Measurements from ENCODE around the gene HAPLN2.

Gene HAPLN2

GRCh38 chr1:156590326-156591180 lies 28.7 kb upstream of the HAPLN2 start:
- H2BK12ac ChIP-seq (ENCODE audit: low read length) = no peak overlapping the region
- H4K91ac ChIP-seq (ENCODE audit: low read depth, low read length) = no peak overlapping the region
- H3K27ac ChIP-seq (ENCODE audit: low read depth, low read length) = no peak overlapping the region
- no peaks in the 10 kb centered on the region for H3K27me3 ChIP-seq (ENCODE audit: insufficient read depth, low read length)
- no peak overlapping the region for H2BK120ac ChIP-seq (ENCODE audit: insufficient read depth, low read length, poor library complexity)
- no peaks in the 10 kb centered on the region for H3K9me3 ChIP-seq (ENCODE audit: insufficient read depth, low read depth, low read length)
- no peak overlapping the region for H3K18ac ChIP-seq (ENCODE audit: low read length)
- H4K12ac ChIP-seq (ENCODE audit: low read depth, low read length) = no peak overlapping the region
- peaks cover 21 to 22% of the 10 kb centered on the region in 2 experiments for H3K36me3 ChIP-seq (ENCODE audit: control insufficient read depth in 1 of 2, insufficient read depth in 2 of 2, low read length in 2 of 2)
- peaks cover 6% of the 10 kb centered on the region for H3K79me1 ChIP-seq (ENCODE audit: low read length)
- H3K4me3 ChIP-seq (ENCODE audit: low read depth, low read length) = no peak overlapping the region
- H3K9ac ChIP-seq (ENCODE audit: low read length) = no peak overlapping the region
- H3K4me2 ChIP-seq (ENCODE audit: low read length) = no peak overlapping the region
- peaks cover 6% of the 10 kb centered on the region for H3K79me2 ChIP-seq (ENCODE audit: control insufficient read depth, insufficient read depth, low read length, poor library complexity)
- no peak overlapping the region for H2BK5ac ChIP-seq (ENCODE audit: low read depth, low read length, poor library complexity)
- peaks cover 3 to 8% of the 10 kb centered on the region in 2 experiments for H3K4me1 ChIP-seq (ENCODE audit: control insufficient read depth in 1 of 2, insufficient read depth in 2 of 2, low read length in 2 of 2)
- H3K23ac ChIP-seq (ENCODE audit: low read length) = no peak overlapping the region
- DNase-seq = no peak
- no peak overlapping the region for H4K8ac ChIP-seq (ENCODE audit: low read depth, low read length)
- no peak overlapping the region for H2AK5ac ChIP-seq (ENCODE audit: low read length)
- H2AFZ ChIP-seq (ENCODE audit: insufficient read depth, low read length, poor library complexity) = no peak overlapping the region
- H3K14ac ChIP-seq (ENCODE audit: low read length) = no peak overlapping the region
- WGBS (ENCODE audit: extremely low coverage, insufficient coverage, insufficient read length) = no CpG with 5 or more reads among the region's 10 CpGs
- no peak overlapping the region for H3K4ac ChIP-seq (ENCODE audit: low read depth, low read length)

- H3K4me1 ChIP-seq (ENCODE audit: control insufficient read depth in 1 of 2, insufficient read depth in 2 of 2, low read length in 2 of 2) = peaks cover 3 to 8% of the 10 kb centered on the region in 2 experiments
- peaks cover 6% of the 10 kb centered on the region for H3K79me2 ChIP-seq (ENCODE audit: control insufficient read depth, insufficient read depth, low read length, poor library complexity)
- H2BK120ac ChIP-seq (ENCODE audit: insufficient read depth, low read length, poor library complexity) = no peak overlapping the region
- no peak overlapping the region for H3K18ac ChIP-seq (ENCODE audit: low read length)
- H3K27ac ChIP-seq (ENCODE audit: low read depth, low read length) = no peak overlapping the region
- H2BK5ac ChIP-seq (ENCODE audit: low read depth, low read length, poor library complexity) = no peak overlapping the region
- H3K9ac ChIP-seq (ENCODE audit: low read length) = peak overlapping the region; percentile 80
- no peaks in the 10 kb centered on the region for H3K9me3 ChIP-seq (ENCODE audit: insufficient read depth, low read depth, low read length)
- no peak overlapping the region for H3K4ac ChIP-seq (ENCODE audit: low read depth, low read length)
- peak overlapping the region; percentile 72 for H3K4me3 ChIP-seq (ENCODE audit: low read depth, low read length)
- H3K23ac ChIP-seq (ENCODE audit: low read length) = no peak overlapping the region
- H3K36me3 ChIP-seq (ENCODE audit: control insufficient read depth in 1 of 2, insufficient read depth in 2 of 2, low read length in 2 of 2) = peaks cover 25 to 28% of the 10 kb centered on the region in 2 experiments
- no peaks in the 10 kb centered on the region for H3K27me3 ChIP-seq (ENCODE audit: insufficient read depth, low read length)
- no CpG with 5 or more reads among the region's 6 CpGs for WGBS (ENCODE audit: extremely low coverage, insufficient coverage, insufficient read length)
- no peak overlapping the region for H2AK5ac ChIP-seq (ENCODE audit: low read length)
- H2BK12ac ChIP-seq (ENCODE audit: low read length) = no peak overlapping the region
- H3K4me2 ChIP-seq (ENCODE audit: low read length) = peak overlapping the region; percentile 93
- DNase-seq = no peak
- no peak overlapping the region for H3K14ac ChIP-seq (ENCODE audit: low read length)
- peak overlapping the region; percentile 61 for H4K12ac ChIP-seq (ENCODE audit: low read depth, low read length)
- peak overlapping the region; percentile 59 for H4K91ac ChIP-seq (ENCODE audit: low read depth, low read length)
- H2AFZ ChIP-seq (ENCODE audit: insufficient read depth, low read length, poor library complexity) = no peak overlapping the region
- H3K79me1 ChIP-seq (ENCODE audit: low read length) = peaks cover 6% of the 10 kb centered on the region
- H4K8ac ChIP-seq (ENCODE audit: low read depth, low read length) = peak overlapping the region; percentile 94
These were observed 28.1 kb upstream of the HAPLN2 start for GRCh38 chr1:156591181-156591431.

GRCh38 chr1:156591432-156592157 lies 27.6 kb upstream of the HAPLN2 start, which contains the start of gene NAXE:
NAXE (plus strand) TSS chr1:156591776; CDS start chr1:156591805, 29 bp downstream.
- Histone ChIP-seq H3K4me3 (ENCODE audit: low read depth, low read length) (peak within 1 kb of the TSS; percentile 79), H2AK5ac (ENCODE audit: low read length) (peak within 1 kb of the TSS; percentile 16), H3K4ac (ENCODE audit: low read depth, low read length) (peak within 1 kb of the TSS; percentile 30), H2BK120ac (ENCODE audit: insufficient read depth, low read length, poor library complexity) (peak within 1 kb of the TSS; percentile 65), H3K79me2 (ENCODE audit: control insufficient read depth, insufficient read depth, low read length, poor library complexity) (peaks cover 6% of the 10 kb centered on the region), H3K79me1 (ENCODE audit: low read length) (peaks cover 6% of the 10 kb centered on the region), H3K27me3 (ENCODE audit: insufficient read depth, low read length) (no peaks in the 10 kb centered on the region), H2BK12ac (ENCODE audit: low read length) (no peak within 1 kb of the TSS), H2BK5ac (ENCODE audit: low read depth, low read length, poor library complexity) (peak within 1 kb of the TSS; percentile 42), H4K91ac (ENCODE audit: low read depth, low read length) (peak within 1 kb of the TSS; percentile 65), H2AFZ (ENCODE audit: insufficient read depth, low read length, poor library complexity) (peak within 1 kb of the TSS; percentile 42), H3K36me3 (ENCODE audit: control insufficient read depth in 1 of 2, insufficient read depth in 2 of 2, low read length in 2 of 2) (peaks cover 29 to 32% of the 10 kb centered on the region in 2 experiments), H3K27ac (ENCODE audit: low read depth, low read length) (peak within 1 kb of the TSS; percentile 39), H3K9me3 (ENCODE audit: insufficient read depth, low read depth, low read length) (no peaks in the 10 kb centered on the region), H3K4me2 (ENCODE audit: low read length) (peak within 1 kb of the TSS; percentile 93), H3K9ac (ENCODE audit: low read length) (peak within 1 kb of the TSS; percentile 82), H4K12ac (ENCODE audit: low read depth, low read length) (peak within 1 kb of the TSS; percentile 90), H3K23ac (ENCODE audit: low read length) (no peak within 1 kb of the TSS), H3K4me1 (ENCODE audit: control insufficient read depth in 1 of 2, insufficient read depth in 2 of 2, low read length in 2 of 2) (peaks cover 3 to 8% of the 10 kb centered on the region in 2 experiments), H4K8ac (ENCODE audit: low read depth, low read length) (peak within 1 kb of the TSS; percentile 94), H3K14ac (ENCODE audit: low read length) (peak within 1 kb of the TSS; percentile 86), H3K18ac (ENCODE audit: low read length) (peak within 1 kb of the TSS; percentile 91)
- peak; percentile 80 to 87 for DNase-seq
- WGBS (ENCODE audit: extremely low coverage, insufficient coverage, insufficient read length) = no CpG with 5 or more reads among the region's 60 CpGs

- Histone ChIP-seq H3K4me3 (ENCODE audit: low read depth, low read length) (peak overlapping the region; percentile 79), H4K91ac (ENCODE audit: low read depth, low read length) (peak overlapping the region; percentile 65), H3K4ac (ENCODE audit: low read depth, low read length) (peak overlapping the region; percentile 30), H3K79me1 (ENCODE audit: low read length) (peaks cover 6% of the 10 kb centered on the region), H3K9ac (ENCODE audit: low read length) (peak overlapping the region; percentile 82), H3K4me1 (ENCODE audit: control insufficient read depth in 1 of 2, insufficient read depth in 2 of 2, low read length in 2 of 2) (peaks cover 3 to 8% of the 10 kb centered on the region in 2 experiments), H4K8ac (ENCODE audit: low read depth, low read length) (peak overlapping the region; percentile 89), H3K36me3 (ENCODE audit: control insufficient read depth in 1 of 2, insufficient read depth in 2 of 2, low read length in 2 of 2) (peaks cover 29 to 37% of the 10 kb centered on the region in 2 experiments), H2BK120ac (ENCODE audit: insufficient read depth, low read length, poor library complexity) (no peak overlapping the region), H4K12ac (ENCODE audit: low read depth, low read length) (peak overlapping the region; percentile 90), H3K4me2 (ENCODE audit: low read length) (peak overlapping the region; percentile 93), H3K9me3 (ENCODE audit: insufficient read depth, low read depth, low read length) (no peaks in the 10 kb centered on the region), H3K23ac (ENCODE audit: low read length) (no peak overlapping the region), H3K79me2 (ENCODE audit: control insufficient read depth, insufficient read depth, low read length, poor library complexity) (peaks cover 6% of the 10 kb centered on the region), H2BK5ac (ENCODE audit: low read depth, low read length, poor library complexity) (no peak overlapping the region), H2BK12ac (ENCODE audit: low read length) (no peak overlapping the region), H3K27ac (ENCODE audit: low read depth, low read length) (no peak overlapping the region), H3K14ac (ENCODE audit: low read length) (peak overlapping the region; percentile 80), H3K18ac (ENCODE audit: low read length) (peak overlapping the region; percentile 91), H2AK5ac (ENCODE audit: low read length) (peak overlapping the region; percentile 16), H2AFZ (ENCODE audit: insufficient read depth, low read length, poor library complexity) (peak overlapping the region; percentile 42), H3K27me3 (ENCODE audit: insufficient read depth, low read length) (no peaks in the 10 kb centered on the region)
- DNase-seq = no peak
- no CpG with 5 or more reads among the region's 16 CpGs for WGBS (ENCODE audit: extremely low coverage, insufficient coverage, insufficient read length)
These were observed 26.9 kb upstream of the HAPLN2 start for GRCh38 chr1:156592158-156592909.
